ENCODE results near the gene MAGOH. TPM values are rescaled to one million over a fixed set of nuclear protein-coding genes. Genes with fewer than 3 reads are reported as not detected.

MAGOH gene
- total and polyA plus RNA-seq, 2 of the 13 experiments (the other 11 are each of a cell fraction or from before 2014, with no cell fraction given): 24.1 to 87.0 TPM

- TF ChIP-seq, protein P1, sequence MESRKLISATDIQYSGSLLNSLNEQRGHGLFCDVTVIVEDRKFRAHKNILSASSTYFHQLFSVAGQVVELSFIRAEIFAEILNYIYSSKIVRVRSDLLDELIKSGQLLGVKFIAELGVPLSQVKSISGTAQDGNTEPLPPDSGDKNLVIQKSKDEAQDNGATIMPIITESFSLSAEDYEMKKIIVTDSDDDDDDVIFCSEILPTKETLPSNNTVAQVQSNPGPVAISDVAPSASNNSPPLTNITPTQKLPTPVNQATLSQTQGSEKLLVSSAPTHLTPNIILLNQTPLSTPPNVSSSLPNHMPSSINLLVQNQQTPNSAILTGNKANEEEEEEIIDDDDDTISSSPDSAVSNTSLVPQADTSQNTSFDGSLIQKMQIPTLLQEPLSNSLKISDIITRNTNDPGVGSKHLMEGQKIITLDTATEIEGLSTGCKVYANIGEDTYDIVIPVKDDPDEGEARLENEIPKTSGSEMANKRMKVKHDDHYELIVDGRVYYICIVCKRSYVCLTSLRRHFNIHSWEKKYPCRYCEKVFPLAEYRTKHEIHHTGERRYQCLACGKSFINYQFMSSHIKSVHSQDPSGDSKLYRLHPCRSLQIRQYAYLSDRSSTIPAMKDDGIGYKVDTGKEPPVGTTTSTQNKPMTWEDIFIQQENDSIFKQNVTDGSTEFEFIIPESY (CRISPR knock-in tag; IDR thresholded peaks at IDR 0.05): no peak
- TF ChIP-seq FOSL2 (CRISPR knock-in tag; IDR thresholded peaks at IDR 0.05): peak; percentile 78
- no peak; the same call in 1 of the 2 replicates for TF ChIP-seq TAF1 (CRISPR knock-in tag; IDR thresholded peaks at IDR 0.05)
- TF ChIP-seq, protein P2, sequence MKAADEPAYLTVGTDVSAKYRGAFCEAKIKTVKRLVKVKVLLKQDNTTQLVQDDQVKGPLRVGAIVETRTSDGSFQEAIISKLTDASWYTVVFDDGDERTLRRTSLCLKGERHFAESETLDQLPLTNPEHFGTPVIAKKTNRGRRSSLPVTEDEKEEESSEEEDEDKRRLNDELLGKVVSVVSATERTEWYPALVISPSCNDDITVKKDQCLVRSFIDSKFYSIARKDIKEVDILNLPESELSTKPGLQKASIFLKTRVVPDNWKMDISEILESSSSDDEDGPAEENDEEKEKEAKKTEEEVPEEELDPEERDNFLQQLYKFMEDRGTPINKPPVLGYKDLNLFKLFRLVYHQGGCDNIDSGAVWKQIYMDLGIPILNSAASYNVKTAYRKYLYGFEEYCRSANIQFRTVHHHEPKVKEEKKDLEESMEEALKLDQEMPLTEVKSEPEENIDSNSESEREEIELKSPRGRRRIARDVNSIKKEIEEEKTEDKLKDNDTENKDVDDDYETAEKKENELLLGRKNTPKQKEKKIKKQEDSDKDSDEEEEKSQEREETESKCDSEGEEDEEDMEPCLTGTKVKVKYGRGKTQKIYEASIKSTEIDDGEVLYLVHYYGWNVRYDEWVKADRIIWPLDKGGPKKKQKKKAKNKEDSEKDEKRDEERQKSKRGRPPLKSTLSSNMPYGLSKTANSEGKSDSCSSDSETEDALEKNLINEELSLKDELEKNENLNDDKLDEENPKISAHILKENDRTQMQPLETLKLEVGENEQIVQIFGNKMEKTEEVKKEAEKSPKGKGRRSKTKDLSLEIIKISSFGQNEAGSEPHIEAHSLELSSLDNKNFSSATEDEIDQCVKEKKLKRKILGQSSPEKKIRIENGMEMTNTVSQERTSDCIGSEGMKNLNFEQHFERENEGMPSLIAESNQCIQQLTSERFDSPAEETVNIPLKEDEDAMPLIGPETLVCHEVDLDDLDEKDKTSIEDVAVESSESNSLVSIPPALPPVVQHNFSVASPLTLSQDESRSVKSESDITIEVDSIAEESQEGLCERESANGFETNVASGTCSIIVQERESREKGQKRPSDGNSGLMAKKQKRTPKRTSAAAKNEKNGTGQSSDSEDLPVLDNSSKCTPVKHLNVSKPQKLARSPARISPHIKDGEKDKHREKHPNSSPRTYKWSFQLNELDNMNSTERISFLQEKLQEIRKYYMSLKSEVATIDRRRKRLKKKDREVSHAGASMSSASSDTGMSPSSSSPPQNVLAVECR (CRISPR knock-in tag; IDR thresholded peaks at IDR 0.05; ENCODE audit: borderline replicate concordance): peak; percentile 70; the same call in 1 of the 2 replicates
- TF ChIP-seq, protein P3, sequence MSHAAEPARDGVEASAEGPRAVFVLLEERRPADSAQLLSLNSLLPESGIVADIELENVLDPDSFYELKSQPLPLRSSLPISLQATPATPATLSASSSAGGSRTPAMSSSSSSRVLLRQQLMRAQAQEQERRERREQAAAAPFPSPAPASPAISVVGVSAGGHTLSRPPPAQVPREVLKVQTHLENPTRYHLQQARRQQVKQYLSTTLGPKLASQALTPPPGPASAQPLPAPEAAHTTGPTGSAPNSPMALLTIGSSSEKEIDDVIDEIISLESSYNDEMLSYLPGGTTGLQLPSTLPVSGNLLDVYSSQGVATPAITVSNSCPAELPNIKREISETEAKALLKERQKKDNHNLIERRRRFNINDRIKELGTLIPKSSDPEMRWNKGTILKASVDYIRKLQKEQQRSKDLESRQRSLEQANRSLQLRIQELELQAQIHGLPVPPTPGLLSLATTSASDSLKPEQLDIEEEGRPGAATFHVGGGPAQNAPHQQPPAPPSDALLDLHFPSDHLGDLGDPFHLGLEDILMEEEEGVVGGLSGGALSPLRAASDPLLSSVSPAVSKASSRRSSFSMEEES (CRISPR knock-in tag; IDR thresholded peaks at IDR 0.05): peak; percentile 97
- TF ChIP-seq, protein P4, sequence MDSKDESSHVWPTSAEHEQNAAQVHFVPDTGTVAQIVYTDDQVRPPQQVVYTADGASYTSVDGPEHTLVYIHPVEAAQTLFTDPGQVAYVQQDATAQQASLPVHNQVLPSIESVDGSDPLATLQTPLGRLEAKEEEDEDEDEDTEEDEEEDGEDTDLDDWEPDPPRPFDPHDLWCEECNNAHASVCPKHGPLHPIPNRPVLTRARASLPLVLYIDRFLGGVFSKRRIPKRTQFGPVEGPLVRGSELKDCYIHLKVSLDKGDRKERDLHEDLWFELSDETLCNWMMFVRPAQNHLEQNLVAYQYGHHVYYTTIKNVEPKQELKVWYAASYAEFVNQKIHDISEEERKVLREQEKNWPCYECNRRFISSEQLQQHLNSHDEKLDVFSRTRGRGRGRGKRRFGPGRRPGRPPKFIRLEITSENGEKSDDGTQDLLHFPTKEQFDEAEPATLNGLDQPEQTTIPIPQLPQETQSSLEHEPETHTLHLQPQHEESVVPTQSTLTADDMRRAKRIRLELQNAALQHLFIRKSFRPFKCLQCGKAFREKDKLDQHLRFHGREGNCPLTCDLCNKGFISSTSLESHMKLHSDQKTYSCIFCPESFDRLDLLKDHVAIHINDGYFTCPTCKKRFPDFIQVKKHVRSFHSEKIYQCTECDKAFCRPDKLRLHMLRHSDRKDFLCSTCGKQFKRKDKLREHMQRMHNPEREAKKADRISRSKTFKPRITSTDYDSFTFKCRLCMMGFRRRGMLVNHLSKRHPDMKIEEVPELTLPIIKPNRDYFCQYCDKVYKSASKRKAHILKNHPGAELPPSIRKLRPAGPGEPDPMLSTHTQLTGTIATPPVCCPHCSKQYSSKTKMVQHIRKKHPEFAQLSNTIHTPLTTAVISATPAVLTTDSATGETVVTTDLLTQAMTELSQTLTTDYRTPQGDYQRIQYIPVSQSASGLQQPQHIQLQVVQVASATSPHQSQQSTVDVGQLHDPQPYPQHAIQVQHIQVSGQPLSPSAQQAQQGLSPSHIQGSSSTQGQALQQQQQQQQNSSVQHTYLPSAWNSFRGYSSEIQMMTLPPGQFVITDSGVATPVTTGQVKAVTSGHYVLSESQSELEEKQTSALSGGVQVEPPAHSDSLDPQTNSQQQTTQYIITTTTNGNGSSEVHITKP (CRISPR knock-in tag; IDR thresholded peaks at IDR 0.05; ENCODE audit: low read depth): peak; percentile 68; the same call in 1 of the 2 replicates
- no peak for TF ChIP-seq ZNF382 (CRISPR knock-in tag; IDR thresholded peaks at IDR 0.05; ENCODE audit: borderline replicate concordance)
- 0 out of 2 replicates have a peak, but pooled peaks have one; percentile 92 for TF ChIP-seq ZBTB20 (CRISPR knock-in tag; IDR thresholded peaks at IDR 0.05; ENCODE audit: borderline replicate concordance, low read depth)
- peak; percentile 81; the same call in 1 of the 2 replicates for TF ChIP-seq NR2C2 (CRISPR knock-in tag; IDR thresholded peaks at IDR 0.05; ENCODE audit: borderline replicate concordance)
- peak; percentile 70; the same call in 1 of the 2 replicates for TF ChIP-seq ZNF124 (CRISPR knock-in tag; IDR thresholded peaks at IDR 0.05)
- TF ChIP-seq ZNF501 (CRISPR knock-in tag; IDR thresholded peaks at IDR 0.05): peak; percentile 66
- TF ChIP-seq ZNF510 (CRISPR knock-in tag; IDR thresholded peaks at IDR 0.05; ENCODE audit: low read depth): peak; percentile 75; the same call in 1 of the 2 replicates
- TF ChIP-seq YY1 (IDR thresholded peaks at IDR 0.05; ENCODE audit: insufficient read depth, insufficient replicate concordance, low read depth, low read length): peak; percentile 85
- 0 out of 2 replicates have a peak, but pooled peaks have one; percentile 45 for TF ChIP-seq ZNF546 (CRISPR knock-in tag; conservative IDR thresholded peaks at IDR 0.05)
- peak; percentile 80; the same call in 1 of the 2 replicates for TF ChIP-seq ZNF605 (CRISPR knock-in tag; IDR thresholded peaks at IDR 0.05)
- no peak for TF ChIP-seq JDP2 (CRISPR knock-in tag; IDR thresholded peaks at IDR 0.05; ENCODE audit: borderline replicate concordance)
These were observed 55.0 kb downstream of the MAGOH start (continued) for GRCh38 chr1:53183095-53183990.

All from HepG2 (cell line).